GM18511 (cell line): Measurements from ENCODE around the gene PPP2R5A.

ENCODE experiments used
- ATAC-seq: cut with Tn5 transposase; IDR thresholded peaks from one replicate; pipeline ENCODE4 v1.9.1; 2021; ENCODE audit warnings: mild to moderate bottlenecking, moderate library complexity; ENCODE audit not compliant: unreplicated experiment

The PPP2R5A gene

GRCh38 chr1:212284744-212285684 is at the start of gene PPP2R5A:
Gene PPP2R5A (plus strand): TSS chr1:212285410. CDS start chr1:212286111, 701 bp downstream.
- peak; percentile 92 for ATAC-seq

- ATAC-seq, result no peak
Measured at GRCh38 chr1:212235857-212236256, 49.4 kb upstream of the PPP2R5A start.

- no peak for ATAC-seq
Measured at GRCh38 chr1:212236664-212237220, 48.5 kb upstream of the PPP2R5A start.

- ATAC-seq, result peak; percentile 94
Measured at GRCh38 chr1:212237651-212238050, 47.6 kb upstream of the PPP2R5A start.

- ATAC-seq, result no peak
Measured at GRCh38 chr1:212238552-212238951, 46.7 kb upstream of the PPP2R5A start.

GRCh38 chr1:212241501-212241900 is 43.7 kb upstream of the PPP2R5A start:
- no peak for ATAC-seq

- no peak for ATAC-seq
Measured at GRCh38 chr1:212241957-212242287, 43.3 kb upstream of the PPP2R5A start.

- ATAC-seq, result no peak
Measured at GRCh38 chr1:212242288-212242984, 42.8 kb upstream of the PPP2R5A start.

- ATAC-seq, result no peak
Measured at GRCh38 chr1:212242985-212243308, 42.3 kb upstream of the PPP2R5A start.

GRCh38 chr1:212244441-212244840 is 40.8 kb upstream of the PPP2R5A start:
- no peak for ATAC-seq

GRCh38 chr1:212247179-212247721 is 38.0 kb upstream of the PPP2R5A start:
- ATAC-seq, result no peak

GRCh38 chr1:212247988-212248387 is 37.2 kb upstream of the PPP2R5A start:
- ATAC-seq, result no peak

- ATAC-seq, result no peak
Measured at GRCh38 chr1:212254853-212255363, 30.3 kb upstream of the PPP2R5A start.

GRCh38 chr1:212255705-212256307 is 29.4 kb upstream of the PPP2R5A start:
- ATAC-seq, result no peak

GRCh38 chr1:212256369-212256768 is 28.8 kb upstream of the PPP2R5A start:
- no peak for ATAC-seq

GRCh38 chr1:212257157-212257556 is 28.1 kb upstream of the PPP2R5A start:
- ATAC-seq, result no peak

GRCh38 chr1:212259693-212260480 is 25.3 kb upstream of the PPP2R5A start:
- no peak for ATAC-seq

- ATAC-seq, result no peak
Measured at GRCh38 chr1:212260557-212261355, 24.5 kb upstream of the PPP2R5A start.

- no peak for ATAC-seq
Measured at GRCh38 chr1:212261361-212261929, 23.8 kb upstream of the PPP2R5A start.
